HepG2 (cell line): ENCODE results near the gene NAA15. TPM values are rescaled to one million over a fixed set of nuclear protein-coding genes. Genes with fewer than 3 reads are reported as not detected.
"Not testable (repeated sequence)": the region's sequence is repeated elsewhere in the genome, so short reads cannot be mapped to it uniquely, and the experiment has no call there.

Source experiments
- ATAC-seq: fragments of 200-7000 bp; cut with Tn5 transposase; 3 replicates; pipeline ENCODE4 v1.9.1; 2020; ENCODE audit warnings: mild to moderate bottlenecking, moderate library complexity
- BruUV-seq: library from RNA; stranded (reverse); fragments of 400-500 nt; replicated peaks from 2 replicates; lab custom pipeline; 2021; lab: Mats Ljungman, UMichigan
- CTCF ChIA-PET: fragments of 300-600 bp; formaldehyde crosslinking; extraction: SDS; loops from one replicate; lab custom pipeline; 2021; ENCODE audit warnings: low total read pairs, inconsistent platforms, low intra/inter-chr PET ratio; lab: Yijun Ruan, JAX
- POLR2A ChIA-PET: fragments of 350-600 bp; sonication (Branson Sonifier 250); formaldehyde crosslinking; loops from one replicate; lab custom pipeline; 2020; ENCODE audit warnings: antibody characterized with exemption, inconsistent platforms; lab: Yijun Ruan, JAX
- DNase-seq: peaks from one replicate; pipeline ENCODE4 v3.0.0-alpha.2; 2015; ENCODE audit warnings: low spot score
- FAIRE-seq: peaks from 3 replicates; lab custom pipeline; 2011; peaks lifted over from hg19 to GRCh38; lab: Jason Lieb, UNC
- H2AFZ ChIP-seq: one replicate; pipeline ENCODE4 v1.6.1; 2011; ENCODE audit warnings: low read length, inconsistent platforms
- H3K27ac ChIP-seq: fragments of 300-600 bp; 3 replicates; pipeline ENCODE4 v1.8.0; 2011; ENCODE audit warnings: mixed run types, mild to moderate bottlenecking, mixed read lengths, low read length, inconsistent platforms; ENCODE audit not compliant: insufficient read depth; ENCODE audit errors: extremely low read length
- H3K27me3 ChIP-seq, 2 experiments: fragments of 200-600 bp in 1 of 2; 2 replicates in 1 of 2; 3 replicates in 1 of 2; pipeline versions ENCODE4 v1.6.0 to v1.8.0; 2011; ENCODE audit warnings: low read length in 2 of 2, mild to moderate bottlenecking in 2 of 2, moderate library complexity in 2 of 2, inconsistent platforms in 1 of 2; ENCODE audit not compliant: insufficient read depth in 2 of 2, control insufficient read depth in 1 of 2
- H3K36me3 ChIP-seq, 2 experiments: fragments of 200-600 bp in 1 of 2; replicated peaks in 1 of 2; 2 replicates in 1 of 2; 3 replicates in 1 of 2; pipeline versions ENCODE4 v1.5.1 to v1.8.0; 2011; ENCODE audit warnings: low read length in 2 of 2, inconsistent platforms in 1 of 2; ENCODE audit not compliant: insufficient read depth in 2 of 2, control insufficient read depth in 1 of 2
- H3K4me1 ChIP-seq: 2 replicates; pipeline ENCODE4 v1.5.1; 2012; ENCODE audit warnings: low read length, inconsistent platforms; ENCODE audit not compliant: insufficient read depth
- H3K4me2 ChIP-seq: 2 replicates; pipeline ENCODE4 v1.6.0; 2011; ENCODE audit warnings: low read depth, low read length, inconsistent platforms
- H3K4me3 ChIP-seq, 3 experiments: fragments of 200-600 bp in 1 of 3; sonication (generic), shearing (Covaris generic) in 1 of 3; replicated peaks in 1 of 3; 2 replicates each; pipeline ENCODE4 v1.5.1; 2011 to 2016; ENCODE audit warnings: low read length in 3 of 3, inconsistent platforms in 2 of 3, low read depth in 2 of 3, mild to moderate bottlenecking in 2 of 3, control low read depth in 1 of 3, mixed read lengths in 1 of 3; ENCODE audit not compliant: insufficient read depth in 1 of 3
- H3K79me2 ChIP-seq: one replicate; pipeline ENCODE4 v1.6.1; 2011; ENCODE audit warnings: low read length, inconsistent platforms; ENCODE audit not compliant: insufficient read depth
- H3K9ac ChIP-seq: 2 replicates; pipeline ENCODE4 v1.6.0; 2011; ENCODE audit warnings: mild to moderate bottlenecking, low read depth, low read length, inconsistent platforms; ENCODE audit not compliant: insufficient read depth
- H3K9me3 ChIP-seq: 2 replicates; pipeline ENCODE4 v1.5.1; 2012; ENCODE audit warnings: mild to moderate bottlenecking, low read length
- H4K20me1 ChIP-seq: 2 replicates; pipeline ENCODE4 v1.6.0; 2011; ENCODE audit warnings: inconsistent platforms, mild to moderate bottlenecking, low read length, moderate library complexity; ENCODE audit not compliant: insufficient read depth
- CEBPB ChIP-seq: IDR thresholded peaks from 2 replicates; pipeline ENCODE4 v1.6.1; 2011; ENCODE audit warnings: low read depth, low read length, improper control_type of control experiment, borderline replicate concordance
- HMG20A ChIP-seq: IDR thresholded peaks from 2 replicates; pipeline ENCODE4 v1.6.1; 2016; ENCODE audit warnings: borderline replicate concordance
- HNF4A ChIP-seq: sonication (generic); formaldehyde crosslinking; IDR thresholded peaks from 2 replicates; pipeline ENCODE4 v1.4.0; 2020; ENCODE audit warnings: missing genetic modification reagents
- NFYC ChIP-seq: IDR thresholded peaks from 2 replicates; pipeline ENCODE4 v1.6.1; 2016; ENCODE audit warnings: missing genetic modification reagents, missing compliant biosample characterization
- SOX13 ChIP-seq, 3 experiments: fragments of 450-650 bp in 1 of 3; sonication (generic) in 1 of 3; formaldehyde crosslinking in 1 of 3; IDR thresholded peaks in 2 of 3; conservative IDR thresholded peaks in 1 of 3; 2 replicates each; pipeline versions ENCODE4 v1.5.0 to v1.6.1; 2016 to 2020; ENCODE audit warnings: antibody characterized with exemption in 1 of 3, mild to moderate bottlenecking in 1 of 3, missing compliant biosample characterization in 1 of 3, missing genetic modification reagents in 1 of 3, moderate library complexity in 1 of 3
- TCF7 ChIP-seq: sonication (generic); IDR thresholded peaks from 2 replicates; pipeline ENCODE4 v1.6.1; 2016; ENCODE audit warnings: antibody characterized with exemption, low read depth
- WGBS: methylation state at CpG from one replicate; pipeline ENCODE4 v1.1.6; 2017; ENCODE audit warnings: low lambda C conversion rate; 5-methylcytosine and 5-hydroxymethylcytosine counted together
- in situ Hi-C: cut with HindIII; loops from 2 replicates; pipeline ENCODE4 v1.10.0; 2017; ENCODE audit warnings: low pct_unique_long_range_greater_than_20kb; ENCODE audit not compliant: extremely low pct_ligation_motif_present
- intact Hi-C: fragments of 100-400 bp; cut with micrococcal nuclease; formaldehyde crosslinking; loops from one replicate; pipeline ENCODE4 v1.10.0; 2022; ENCODE audit not compliant: unreplicated experiment
- polyA plus RNA-seq, 8 experiments: library from polyadenylated mRNA; depleted of rRNA in 3 of 8; stranded (reverse) in 7 of 8; unstranded in 1 of 8; fragments of >200 nt; fragmentation: Illumina TruSeq in 4 of 8; extraction: Trizol in 4 of 8; gene quantifications; 2 replicates each; pipeline versions ENCODE4 v1.2.1 to v1.2.3, GENCODE V29; 2011 to 2016; ENCODE audit warnings: low read depth in 4 of 8, missing spikeins in 1 of 8, mixed read lengths in 1 of 8; ENCODE audit not compliant: insufficient read depth in 1 of 8
- total RNA-seq, 5 experiments: library from RNA; depleted of rRNA; stranded (reverse); fragments of >200 nt; fragmentation: Illumina TruSeq; extraction: Trizol; gene quantifications; 2 replicates each; pipeline ENCODE4 v1.2.3, GENCODE V29; 2016; ENCODE audit warnings: low read depth in 1 of 5
- TF ChIP-seq, protein P1 (sequence below): sonication (generic); formaldehyde crosslinking; IDR thresholded peaks from 2 replicates; pipeline ENCODE4 v1.4.0; 2020; ENCODE audit warnings: missing genetic modification reagents, borderline replicate concordance

The NAA15 gene
- total and polyA plus RNA-seq, 2 of the 13 experiments (the other 11 are each of a cell fraction or from before 2014, with no cell fraction given), result 6.2 to 50.2 TPM

DNA sequence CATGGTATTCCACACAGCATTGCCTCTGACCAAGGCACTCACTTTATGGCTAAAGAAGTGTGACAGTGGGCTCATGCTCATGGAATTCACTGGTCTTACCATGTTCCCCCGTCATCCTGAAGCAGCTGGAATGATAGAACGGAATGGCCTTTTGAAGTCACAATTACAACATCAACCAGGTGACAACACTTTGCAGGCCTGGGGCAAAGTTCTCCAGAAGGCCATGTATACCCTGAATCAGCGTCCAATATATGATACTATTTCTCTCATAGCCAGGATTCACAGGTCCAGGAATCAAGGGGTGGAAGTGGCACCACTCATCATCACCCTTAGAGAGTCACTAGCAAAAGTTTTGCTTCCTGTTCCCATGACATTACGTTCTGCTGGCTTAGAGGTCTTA lies 145.8 kb downstream of the NAA15 start:
- H3K79me2 ChIP-seq, result not testable (repeated sequence)

DNA sequence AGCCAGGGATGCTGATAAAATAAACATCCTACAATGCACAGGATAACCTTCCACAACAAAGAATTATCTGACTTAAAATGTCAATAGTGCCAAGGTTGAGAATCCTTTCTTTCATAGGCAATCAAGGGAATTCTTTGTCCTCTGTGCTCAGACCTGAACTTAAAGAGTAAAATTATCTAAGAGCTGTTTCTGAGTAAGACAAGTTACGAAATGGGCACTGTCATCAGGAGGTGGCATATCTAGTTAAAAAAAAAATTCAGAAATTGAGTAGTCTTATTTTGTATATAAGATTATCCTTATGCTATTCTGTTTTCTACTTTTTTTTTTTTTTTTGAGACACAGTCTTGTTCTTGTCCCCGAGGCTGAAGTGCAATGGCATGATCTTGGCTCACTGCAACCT lies 149.3 kb downstream of the NAA15 start:
- 97% methylated on average over 2 of the region's 2 CpGs for WGBS
- FAIRE-seq, result no peak
- in situ Hi-C loops, result no loop called here
- intact Hi-C loops, result loop anchor here (5.0 kb wide), 1 partner anchor 148 kb away; the partner anchor contains the start of genes NAA15 and NDUFC1
- Histone ChIP-seq H3K4me3 (no peak overlapping the region), H3K27me3 (no peaks in the 10 kb centered on the region; a peak in 1 of 5 replicates)
- POLR2A ChIA-PET, result no interaction called here
- TF ChIP-seq NFYC, result no peak
- TF ChIP-seq, protein P1, sequence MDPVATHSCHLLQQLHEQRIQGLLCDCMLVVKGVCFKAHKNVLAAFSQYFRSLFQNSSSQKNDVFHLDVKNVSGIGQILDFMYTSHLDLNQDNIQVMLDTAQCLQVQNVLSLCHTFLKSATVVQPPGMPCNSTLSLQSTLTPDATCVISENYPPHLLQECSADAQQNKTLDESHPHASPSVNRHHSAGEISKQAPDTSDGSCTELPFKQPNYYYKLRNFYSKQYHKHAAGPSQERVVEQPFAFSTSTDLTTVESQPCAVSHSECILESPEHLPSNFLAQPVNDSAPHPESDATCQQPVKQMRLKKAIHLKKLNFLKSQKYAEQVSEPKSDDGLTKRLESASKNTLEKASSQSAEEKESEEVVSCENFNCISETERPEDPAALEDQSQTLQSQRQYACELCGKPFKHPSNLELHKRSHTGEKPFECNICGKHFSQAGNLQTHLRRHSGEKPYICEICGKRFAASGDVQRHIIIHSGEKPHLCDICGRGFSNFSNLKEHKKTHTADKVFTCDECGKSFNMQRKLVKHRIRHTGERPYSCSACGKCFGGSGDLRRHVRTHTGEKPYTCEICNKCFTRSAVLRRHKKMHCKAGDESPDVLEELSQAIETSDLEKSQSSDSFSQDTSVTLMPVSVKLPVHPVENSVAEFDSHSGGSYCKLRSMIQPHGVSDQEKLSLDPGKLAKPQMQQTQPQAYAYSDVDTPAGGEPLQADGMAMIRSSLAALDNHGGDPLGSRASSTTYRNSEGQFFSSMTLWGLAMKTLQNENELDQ (CRISPR knock-in tag), result no peak
- TF ChIP-seq SOX13 (IDR thresholded peaks at IDR 0.05), result no peak
- peak in 1 of 2 experiments; percentile 39; a peak in 1 of 4 replicates for TF ChIP-seq SOX13 (CRISPR knock-in tag; conservative IDR thresholded peaks at IDR 0.05 in 1 of 2, IDR thresholded peaks at IDR 0.05 in 1 of 2)
- TF ChIP-seq HMG20A, result 0 out of 2 replicates have a peak, but pooled peaks have one; percentile 16
- TF ChIP-seq, all 625 proteins: peak for 2
- CTCF ChIA-PET, result no interaction called here
- Histone ChIP-seq H3K27ac (no peak overlapping the region), H2AFZ (no peak overlapping the region), H3K9me3 (no peaks in the 10 kb centered on the region), H3K4me2 (no peak overlapping the region), H3K4me1 (peaks cover 38% of the 10 kb centered on the region), H3K79me2 (peaks cover 27% of the 10 kb centered on the region), H3K9ac (no peak overlapping the region), H3K36me3 (no peaks in the 10 kb centered on the region), H4K20me1 (no peaks in the 10 kb centered on the region; the same call in 1 of the 2 replicates)
- ATAC-seq, result no peak
- peak; percentile 35 for DNase-seq
- BruUV-seq, result no TSS peak

More for the DNA sequence above, 145.8 kb downstream of the NAA15 start:
- H3K4me3 ChIP-seq, H3K27me3 ChIP-seq, H3K9me3 ChIP-seq, BruUV-seq, ATAC-seq, H3K27ac ChIP-seq, in situ Hi-C loops, POLR2A ChIA-PET, H3K36me3 ChIP-seq, FAIRE-seq, CTCF ChIA-PET, H4K20me1 ChIP-seq, intact Hi-C loops, H3K4me2 ChIP-seq, H3K9ac ChIP-seq, H2AFZ ChIP-seq: not testable (repeated sequence)
- peaks cover 33% of the 10 kb centered on the region for H3K4me1 ChIP-seq
- TF ChIP-seq HNF4A (peak; percentile 28; the same call in 1 of the 2 replicates), TCF7 (0 out of 2 replicates have a peak, but pooled peaks have one; percentile 15), CEBPB (peak; percentile 53; the same call in 1 of the 2 replicates)
- 49% methylated on average over 4 of the region's 4 CpGs for WGBS
- peak; percentile 52 for DNase-seq
